ENCODE results near the gene NINJ2.
"Not testable (repeated sequence)": the region's sequence is repeated elsewhere in the genome, so short reads cannot be mapped to it uniquely, and the experiment has no call there.

NINJ2 gene

GRCh38 chr12:585062-586061 is 77.9 kb downstream of the NINJ2 start:
- DNase-seq (ENCODE audit: low read depth): no peak

DNA sequence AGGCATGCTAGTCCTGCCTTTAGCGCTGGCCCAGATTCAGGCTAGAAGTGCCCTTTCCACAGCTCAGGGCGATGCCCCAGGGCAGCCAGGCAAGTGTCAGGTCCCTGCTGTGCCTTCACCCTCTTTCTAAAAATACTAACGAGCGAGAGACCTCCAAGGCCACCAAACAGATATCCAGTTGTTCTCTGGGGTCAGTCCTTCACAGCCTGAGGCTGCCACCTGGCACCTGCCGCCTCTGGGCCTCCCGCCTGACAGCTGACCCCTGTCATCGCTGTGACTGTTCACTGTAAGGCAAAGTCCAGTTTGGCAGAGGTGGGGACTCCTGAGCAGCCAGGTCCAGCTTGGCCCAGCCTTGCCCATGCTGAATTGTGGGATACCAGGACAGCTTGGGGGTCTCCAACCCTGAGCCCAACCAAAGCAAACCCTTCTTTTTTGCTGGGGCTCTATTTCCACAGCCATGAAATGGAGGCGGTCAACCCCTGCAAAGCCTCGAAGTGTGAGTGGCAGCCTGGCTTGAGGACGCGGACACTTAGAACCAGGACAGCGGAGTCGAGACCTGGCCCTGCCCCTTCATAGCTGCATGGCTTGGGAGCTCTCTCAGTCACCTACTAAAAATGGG is 79.9 kb downstream of the NINJ2 start:
- DNase-seq (ENCODE audit: low read depth): no peak

DNA sequence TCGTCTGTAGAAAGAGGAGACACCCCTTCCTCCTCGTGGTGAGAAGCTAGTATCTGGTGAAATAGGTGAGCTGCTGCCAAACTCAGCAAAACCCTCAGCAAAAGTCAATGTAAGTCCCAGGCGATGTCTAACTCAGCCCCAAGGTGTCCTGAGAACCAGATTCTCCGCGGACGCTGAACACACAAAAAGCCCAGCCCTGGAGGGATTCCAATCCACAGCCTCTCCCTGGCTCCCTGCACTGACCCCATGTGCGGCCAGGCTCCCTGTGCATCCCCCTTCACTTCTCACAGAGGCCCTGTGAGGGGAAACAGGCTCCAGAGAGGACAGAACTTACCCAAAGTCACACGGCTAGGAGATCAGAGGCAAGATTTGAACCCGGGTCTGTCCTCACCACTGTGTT is 81.5 kb downstream of the NINJ2 start:
- no peak for DNase-seq (ENCODE audit: low read depth)

DNA sequence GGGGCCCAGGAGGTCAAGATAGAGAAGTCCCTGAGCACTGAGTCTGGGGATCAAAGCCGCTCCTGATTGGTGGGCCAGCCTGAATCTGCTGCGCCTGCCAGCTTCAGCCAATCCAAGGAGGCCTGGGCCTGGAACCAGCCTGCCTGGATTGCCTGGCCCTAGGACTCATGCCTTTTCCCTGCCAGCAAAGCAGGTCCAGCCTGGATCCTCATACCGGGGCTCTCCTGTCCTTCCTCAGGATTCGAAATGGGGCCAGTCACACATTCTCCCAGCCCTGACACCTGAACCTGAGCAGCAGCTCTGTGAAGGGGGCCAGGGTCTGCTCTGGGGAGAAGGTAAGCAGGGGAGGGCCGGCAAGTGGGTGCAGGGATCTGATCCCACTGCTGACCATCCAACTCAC is 81.9 kb downstream of the NINJ2 start:
- no peak for DNase-seq (ENCODE audit: low read depth)

GRCh38 chr12:580813-581212 is 82.4 kb downstream of the NINJ2 start:
- DNase-seq (ENCODE audit: low read depth): no peak

- no peak for DNase-seq (ENCODE audit: low read depth)
These were observed 83.7 kb downstream of the NINJ2 start for GRCh38 chr12:579420-580110.

GRCh38 chr12:578748-579419 is 84.4 kb downstream of the NINJ2 start:
- DNase-seq (ENCODE audit: low read depth): no peak

DNA sequence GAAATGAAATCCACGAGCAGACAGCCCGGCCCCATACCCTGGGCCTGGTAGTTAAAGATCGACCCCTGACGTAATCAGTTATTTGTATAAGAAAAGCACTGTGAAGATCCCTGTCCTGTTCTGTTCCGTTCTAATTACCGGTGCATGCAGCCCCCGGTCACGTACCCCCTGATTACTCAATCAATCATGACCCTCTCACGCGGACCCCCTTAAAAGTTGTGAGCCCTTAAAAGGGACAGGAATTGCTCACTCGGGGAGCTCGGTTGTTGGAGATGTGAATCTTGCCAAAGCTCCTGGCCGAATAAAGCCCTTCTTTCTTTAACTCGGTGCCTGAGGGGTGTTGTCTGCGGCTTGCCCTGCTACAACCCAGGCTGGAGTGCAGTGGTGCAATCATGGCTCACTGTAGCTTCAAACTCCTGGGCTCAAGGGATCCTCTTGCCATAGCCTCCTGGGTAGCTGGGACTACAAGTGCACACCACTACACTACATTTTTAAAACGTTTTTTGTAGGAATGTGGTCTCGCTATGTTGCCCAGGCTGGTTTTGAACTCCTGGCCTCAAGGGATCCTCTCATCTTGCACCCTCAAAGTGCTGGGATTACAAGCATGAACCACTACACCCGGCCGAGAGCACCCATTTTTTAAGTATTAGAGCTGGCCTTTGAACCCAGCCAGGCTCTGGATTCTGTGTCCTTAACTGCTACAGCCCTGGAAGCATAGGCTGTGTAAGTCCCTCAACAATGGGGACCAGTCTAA is 85.1 kb downstream of the NINJ2 start:
- not testable (repeated sequence) for DNase-seq (ENCODE audit: low read depth)

DNA sequence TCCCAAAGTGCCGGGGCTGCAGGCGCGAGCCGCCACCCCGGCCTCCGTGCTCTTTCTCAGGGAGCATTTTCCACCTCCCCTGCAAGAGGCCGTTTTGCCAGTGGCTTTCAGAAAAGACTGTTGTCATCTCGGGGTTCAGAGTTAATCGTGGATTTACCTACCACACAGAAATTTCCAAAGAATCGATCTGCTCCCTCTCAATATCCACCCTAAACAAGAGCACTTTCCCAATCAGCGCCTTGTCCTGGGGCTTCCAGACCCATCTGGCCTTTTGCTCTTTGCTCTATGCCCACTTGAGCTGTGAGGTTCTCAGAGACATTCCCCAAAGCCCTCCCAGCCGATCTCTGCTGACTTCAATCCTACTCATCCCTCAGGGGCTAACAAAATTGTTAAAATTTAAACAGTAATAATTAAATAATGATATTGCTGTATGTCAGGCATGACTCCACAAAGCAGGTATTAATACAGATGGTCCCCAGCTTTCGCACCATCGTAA is 86.6 kb downstream of the NINJ2 start:
- DNase-seq (ENCODE audit: low read depth): no peak

GRCh38 chr12:575948-576614 is 87.2 kb downstream of the NINJ2 start:
- DNase-seq (ENCODE audit: low read depth): peak; percentile 74

DNA sequence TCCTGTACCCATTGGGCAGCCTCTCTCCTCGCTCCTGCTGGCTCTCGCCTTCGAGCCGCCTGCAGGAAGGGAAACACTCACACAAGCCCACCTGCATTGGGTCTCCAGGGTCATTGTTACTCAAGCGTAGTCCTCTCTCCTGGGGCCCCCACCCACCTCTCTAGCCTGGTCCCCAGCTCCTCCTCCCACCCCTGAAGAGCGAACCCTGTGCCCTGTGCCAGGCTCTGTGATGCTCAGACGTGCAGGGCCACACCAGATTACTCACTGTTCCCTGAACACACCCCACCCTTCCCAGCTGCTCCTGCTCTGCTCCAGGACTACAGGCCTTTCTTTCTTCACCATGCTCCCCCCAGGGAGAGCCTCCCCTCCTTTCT is 88.1 kb downstream of the NINJ2 start:
- no peak for DNase-seq (ENCODE audit: low read depth)

DNA sequence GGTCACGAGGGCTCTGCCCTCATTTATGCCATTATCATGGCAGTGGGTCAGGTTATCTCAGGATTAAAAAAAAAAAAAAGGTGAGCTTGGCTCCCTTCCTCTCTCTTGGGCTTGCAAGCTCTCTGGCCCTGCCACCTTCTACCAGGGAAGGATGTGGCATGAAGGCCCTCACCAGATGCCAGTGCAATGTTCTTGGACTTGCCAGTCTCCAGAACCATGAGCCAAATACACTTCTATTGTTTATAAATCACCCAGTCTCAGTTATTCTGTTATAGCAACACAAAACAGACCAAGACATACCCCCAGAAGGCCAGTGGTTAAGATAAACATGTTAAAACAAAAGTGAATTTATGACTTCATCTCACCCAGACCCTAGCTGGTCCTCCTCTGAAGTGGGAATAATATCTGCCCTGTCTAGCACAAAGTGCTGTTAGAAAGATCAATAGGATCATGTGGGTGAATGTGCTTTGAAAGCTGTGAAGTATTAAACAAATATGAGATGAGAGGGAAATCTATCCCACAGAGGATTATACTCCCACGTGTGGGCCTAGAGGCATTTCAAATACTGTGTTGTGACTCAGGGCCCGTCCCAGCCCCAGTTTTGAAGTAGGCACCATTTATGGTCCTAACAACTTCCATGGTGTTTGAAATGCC is 88.6 kb downstream of the NINJ2 start:
- no peak for DNase-seq (ENCODE audit: low read depth)

DNA sequence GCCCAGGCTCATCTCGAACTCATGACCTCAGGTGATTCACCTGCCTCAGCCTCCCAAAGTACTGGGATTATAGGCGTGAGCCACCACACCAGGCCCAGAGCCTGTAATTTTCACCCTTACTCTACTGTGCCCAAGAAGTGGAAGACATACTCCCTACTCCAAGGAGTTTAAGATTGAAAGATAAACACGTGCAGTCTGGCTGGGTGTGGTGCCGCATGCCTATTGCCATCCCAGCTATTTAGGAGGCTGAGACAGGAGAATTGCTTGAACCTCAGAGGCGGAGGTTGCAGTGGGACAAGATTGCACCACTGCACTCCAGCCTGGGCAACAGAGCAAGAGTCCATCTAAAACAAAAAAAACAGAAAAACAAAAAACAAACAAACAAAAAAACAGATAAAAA is 90.0 kb downstream of the NINJ2 start:
- no peak for DNase-seq (ENCODE audit: low read depth)

- DNase-seq (ENCODE audit: low read depth): peak; percentile 55
These were observed 90.7 kb downstream of the NINJ2 start for GRCh38 chr12:572532-572899.

- peak; percentile 57 for DNase-seq (ENCODE audit: low read depth)
These were observed 91.3 kb downstream of the NINJ2 start for GRCh38 chr12:571795-572531.

DNA sequence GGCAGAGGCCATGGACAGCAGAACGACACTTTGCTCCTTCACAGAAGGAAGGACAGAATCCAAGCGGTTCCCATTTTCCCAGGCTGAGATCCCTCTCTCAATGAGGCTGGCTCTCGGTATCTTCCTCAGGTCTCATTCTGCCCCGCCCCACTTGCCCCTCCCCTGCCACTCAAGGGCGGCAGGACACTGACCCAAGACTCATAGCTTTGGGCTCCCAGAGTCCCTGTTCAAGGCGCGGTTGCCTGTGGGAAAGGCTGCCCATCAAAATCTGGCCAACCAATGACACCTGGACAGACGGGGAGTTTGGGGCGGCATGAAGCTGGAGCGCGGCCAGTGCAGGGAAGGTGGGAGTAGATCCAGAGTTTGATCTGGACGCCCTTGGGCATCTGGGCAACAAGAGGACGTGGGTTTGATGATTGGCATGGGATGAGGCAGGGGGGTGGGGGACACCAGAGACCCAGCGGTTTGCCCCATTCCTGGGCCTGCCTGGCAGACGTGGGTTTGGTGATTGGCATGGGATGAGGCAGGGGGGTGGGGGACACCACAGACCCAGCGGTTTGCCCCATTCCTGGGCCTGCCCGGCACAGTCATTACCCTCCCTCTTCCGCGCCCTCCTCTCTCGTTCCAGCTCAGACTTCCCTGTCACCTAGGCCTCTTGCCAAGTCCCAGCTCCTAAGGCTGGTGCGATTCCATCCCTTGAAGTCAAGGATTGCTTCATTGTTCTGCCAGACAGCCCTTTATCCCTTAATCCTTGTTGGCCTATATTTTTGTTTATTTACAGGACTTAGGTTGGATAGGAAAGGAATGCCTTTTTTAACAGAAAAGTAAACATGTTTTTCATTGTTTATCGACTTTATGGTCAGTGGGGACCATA is 92.1 kb downstream of the NINJ2 start:
- DNase-seq (ENCODE audit: low read depth): peak; percentile 81

DNA sequence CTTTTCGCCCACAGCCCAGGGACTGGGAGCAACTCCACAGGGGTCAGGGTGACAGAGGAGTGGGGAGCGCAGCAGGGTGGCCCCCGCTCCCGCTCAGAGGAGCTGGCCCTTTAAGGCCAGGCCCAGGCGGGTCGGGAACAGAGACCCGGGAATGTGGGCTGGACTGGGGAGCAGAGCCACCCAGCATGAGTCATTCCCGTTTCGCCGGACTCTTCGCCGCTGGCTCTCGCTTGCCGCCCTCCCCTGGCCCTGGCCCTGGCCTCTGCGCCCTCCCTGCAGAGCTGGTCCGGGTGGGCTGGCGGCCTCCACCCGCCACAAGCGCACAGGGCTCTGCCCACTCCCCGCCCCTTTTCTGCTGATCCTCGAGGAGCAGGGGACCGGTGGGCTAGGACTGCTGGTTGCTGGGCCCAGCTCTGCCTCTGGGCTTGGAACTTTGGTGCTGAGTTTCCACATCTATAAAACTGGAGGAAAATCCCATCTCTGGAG is 92.8 kb downstream of the NINJ2 start:
- DNase-seq (ENCODE audit: low read depth): peak; percentile 94

- peak; percentile 91 for DNase-seq (ENCODE audit: low read depth)
These were observed 93.3 kb downstream of the NINJ2 start for GRCh38 chr12:569803-570434.
